GM12878 (cell line): Measurements from ENCODE around the gene RAB9B. TPM values are rescaled to one million over a fixed set of nuclear protein-coding genes. Genes with fewer than 3 reads are reported as not detected.

Source experiments
- ATAC-seq: fragments of 200-7000 bp; cut with Tn5 transposase; 3 replicates; pipeline ENCODE4 v1.9.1; 2020; ENCODE audit warnings: mild to moderate bottlenecking, moderate library complexity
- BruUV-seq: library from RNA; stranded (reverse); fragments of 400-500 nt; replicated peaks from 2 replicates; lab custom pipeline; 2021; lab: Mats Ljungman, UMichigan
- CTCF ChIA-PET: fragments of 300-600 bp; sonication (Branson Sonifier 250); formaldehyde crosslinking; extraction: SDS; loops from one replicate; lab custom pipeline; 2021; ENCODE audit warnings: inconsistent platforms; lab: Yijun Ruan, JAX
- POLR2A ChIA-PET: fragments of 350-600 bp; formaldehyde crosslinking; extraction: SDS; loops from one replicate; lab custom pipeline; 2021; ENCODE audit warnings: inconsistent platforms; lab: Charles Lee
- RAD21 ChIA-PET: fragments of 300-600 bp; sonication (Branson Sonifier 250); formaldehyde crosslinking; loops from one replicate; lab custom pipeline; 2023; ENCODE audit warnings: antibody characterized with exemption; ENCODE audit not compliant: unreplicated experiment; lab: Charles Lee
- SMC1A ChIA-PET: fragments of 300-600 bp; sonication (Branson Sonifier 250); formaldehyde crosslinking; loops from one replicate; lab custom pipeline; 2023; ENCODE audit not compliant: unreplicated experiment, uncharacterized antibody; lab: Charles Lee
- DNase-seq: peaks from one replicate; pipeline ENCODE4 v3.0.0-alpha.2; 2011; ENCODE audit warnings: low read depth, low spot score
- FAIRE-seq: peaks from 3 replicates; lab custom pipeline; 2011; peaks lifted over from hg19 to GRCh38; lab: Jason Lieb, UNC
- H2AFZ ChIP-seq: 2 replicates; pipeline ENCODE4 v1.6.0; 2011; ENCODE audit warnings: low read depth, low read length, control low read depth; ENCODE audit not compliant: control insufficient read depth
- H3K27ac ChIP-seq: 2 replicates; pipeline ENCODE4 v1.5.1; 2011; ENCODE audit warnings: control low read depth; ENCODE audit not compliant: control insufficient read depth, insufficient read depth
- H3K27me3 ChIP-seq, 2 experiments: replicated peaks in 1 of 2; 2 replicates each; pipeline versions ENCODE4 v1.6.0 to v1.6.1; 2011; ENCODE audit warnings: low read length in 1 of 2; ENCODE audit not compliant: control insufficient read depth in 2 of 2, insufficient read depth in 2 of 2
- H3K36me3 ChIP-seq, 2 experiments: 2 replicates each; pipeline ENCODE4 v1.5.1; 2011; ENCODE audit warnings: low read length in 1 of 2; ENCODE audit not compliant: control insufficient read depth in 2 of 2, insufficient read depth in 2 of 2
- H3K4me1 ChIP-seq: 2 replicates; pipeline ENCODE4 v1.6.1; 2011; ENCODE audit warnings: mild to moderate bottlenecking, low read length, moderate library complexity, mixed read lengths; ENCODE audit not compliant: control insufficient read depth, insufficient read depth
- H3K4me2 ChIP-seq: 2 replicates; pipeline ENCODE4 v1.6.0; 2011; ENCODE audit warnings: control low read depth; ENCODE audit not compliant: control insufficient read depth, insufficient read depth
- H3K4me3 ChIP-seq: fragments of 200-600 bp; sonication (generic); 2 replicates; pipeline ENCODE4 v1.5.1; 2016
- H3K79me2 ChIP-seq: 2 replicates; pipeline ENCODE4 v1.6.0; 2011; ENCODE audit warnings: low read length; ENCODE audit not compliant: control insufficient read depth, insufficient read depth
- H3K9ac ChIP-seq: 2 replicates; pipeline ENCODE4 v1.8.0; 2011; ENCODE audit warnings: low read length, control low read depth, mixed read lengths; ENCODE audit not compliant: control insufficient read depth, insufficient read depth
- H3K9me3 ChIP-seq: replicated peaks from 3 replicates; pipeline ENCODE4 v1.5.1; 2011; ENCODE audit warnings: mild to moderate bottlenecking, low read length; ENCODE audit not compliant: control insufficient read depth, insufficient read depth
- H4K20me1 ChIP-seq: 2 replicates; pipeline ENCODE4 v1.6.0; 2011; ENCODE audit not compliant: control insufficient read depth, insufficient read depth
- CREB1 ChIP-seq: IDR thresholded peaks from 2 replicates; pipeline ENCODE4 v1.6.1; 2012; ENCODE audit warnings: low read depth, mild to moderate bottlenecking, inconsistent platforms
- GATAD2B ChIP-seq: fragments of 450-650 bp; conservative IDR thresholded peaks from 2 replicates; pipeline ENCODE4 v1.6.1; 2017; ENCODE audit warnings: low read depth, mild to moderate bottlenecking, moderate library complexity
- IKZF1 ChIP-seq: fragments of 450-650 bp; conservative IDR thresholded peaks from 2 replicates; pipeline ENCODE4 v1.6.1; 2017; ENCODE audit warnings: antibody characterized with exemption, mild to moderate bottlenecking
- IRF4 ChIP-seq: IDR thresholded peaks from 2 replicates; pipeline ENCODE4 v1.6.1; 2011; ENCODE audit warnings: low read depth, low read length
- JUNB ChIP-seq: IDR thresholded peaks from 2 replicates; pipeline ENCODE4 v1.6.1; 2016; ENCODE audit warnings: antibody characterized with exemption, mild to moderate bottlenecking
- RAD51 ChIP-seq: fragments of 450-650 bp; IDR thresholded peaks from 2 replicates; pipeline ENCODE4 v1.6.1; 2016; ENCODE audit warnings: moderate library complexity, mild to moderate bottlenecking, inconsistent platforms
- SUZ12 ChIP-seq: fragments of 200-600 bp; sonication (generic); IDR thresholded peaks from one replicate; pipeline ENCODE4 v1.6.1; 2018; ENCODE audit warnings: antibody characterized with exemption, mild to moderate bottlenecking; ENCODE audit not compliant: unreplicated experiment
- YBX1 ChIP-seq: fragments of 450-650 bp; IDR thresholded peaks from 2 replicates; pipeline ENCODE4 v1.6.1; 2016; ENCODE audit warnings: antibody characterized with exemption
- ZNF207 ChIP-seq: fragments of 450-650 bp; IDR thresholded peaks from 2 replicates; pipeline ENCODE4 v1.6.1; 2014; ENCODE audit warnings: antibody characterized with exemption, mild to moderate bottlenecking, borderline replicate concordance
- WGBS: methylation state at CpG from one replicate; pipeline ENCODE4 v1.1.6; 2016; ENCODE audit warnings: low lambda C conversion rate; ENCODE audit not compliant: insufficient replicate concordance, insufficient coverage; ENCODE audit errors: missing lambda C conversion rate; 5-methylcytosine and 5-hydroxymethylcytosine counted together
- in situ Hi-C: fragments of 300-500 bp; cut with MboI; formaldehyde crosslinking; loops from 9 replicates; pipeline ENCODE4 v1.14.3; 2018; ENCODE audit warnings: mixed read lengths
- intact Hi-C: fragments of 100-400 bp; cut with micrococcal nuclease; formaldehyde crosslinking; loops from one replicate; pipeline ENCODE4 v1.14.2; 2022; ENCODE audit not compliant: unreplicated experiment
- polyA plus RNA-seq, 11 experiments: library from polyadenylated mRNA; depleted of rRNA in 4 of 11; unstranded in 6 of 11; stranded (reverse) in 5 of 11; fragments of >200 nt; fragmentation: Nextera tagmentation in 4 of 11; fragmentation: Illumina TruSeq in 1 of 11; extraction: Ambion mirVana in 4 of 11; extraction: Trizol in 1 of 11; gene quantifications; 1 replicate in 1 of 11; 2 replicates in 10 of 11; pipeline versions ENCODE4 v1.2.1 to v1.2.3, GENCODE V29; 2011 to 2016; ENCODE audit warnings: inconsistent platforms in 2 of 11, missing spikeins in 2 of 11, low read depth in 1 of 11
- total RNA-seq, 4 experiments: library from RNA; depleted of rRNA in 3 of 4; stranded (reverse); fragments of >200 nt in 3 of 4; fragmentation: Illumina TruSeq in 1 of 4; extraction: Trizol in 1 of 4; gene quantifications; 2 replicates each; pipeline versions ENCODE4 v1.2.1 to v1.2.3, GENCODE V29; 2013 to 2021

The RAB9B gene
- total and polyA plus RNA-seq, 10 of the 15 experiments (the other 5 are each of a cell fraction or from before 2014, with no cell fraction given): 0.05 to 0.30 (median 0.19) TPM

GRCh38 chrX:103879339-103879738, 47.3 kb upstream of the RAB9B start:
- in situ Hi-C loops (no loop called here), intact Hi-C loops (no loop called here)
- no peaks in the 10 kb centered on the region for H3K79me2 ChIP-seq
- ChIA-PET CTCF (no interaction called here), POLR2A (no interaction called here), SMC1A (no interaction called here), RAD21 (interaction anchor here (0.5 kb wide), 1 partner anchor 15 kb away, joined by 3 read pairs; no protein-coding TSS in a partner anchor)
- no peak overlapping the region for H2AFZ ChIP-seq
- BruUV-seq: no TSS peak
- DNase-seq: no peak
- H3K27ac ChIP-seq: no peak overlapping the region
- ATAC-seq: no peak
- H3K4me1 ChIP-seq: no peaks in the 10 kb centered on the region
- TF ChIP-seq SUZ12: no peak
- no peak for TF ChIP-seq IKZF1
- no peaks in the 10 kb centered on the region for H4K20me1 ChIP-seq
- no peaks in the 10 kb centered on the region for H3K27me3 ChIP-seq
- WGBS: 0% methylated on average over 2 of the region's 2 CpGs
- no peak overlapping the region for H3K4me3 ChIP-seq
- FAIRE-seq: no peak
- H3K9me3 ChIP-seq: no peaks in the 10 kb centered on the region
- no peak overlapping the region for H3K9ac ChIP-seq
- no peak overlapping the region for H3K4me2 ChIP-seq
- H3K36me3 ChIP-seq: no peaks in the 10 kb centered on the region

- WGBS: 30% methylated on average over 8 of the region's 8 CpGs
- H2AFZ ChIP-seq: no peak overlapping the region
- SMC1A ChIA-PET: no interaction called here
- H3K4me3 ChIP-seq: no peak overlapping the region
- RAD21 ChIA-PET: interaction anchor here (0.5 kb wide), 1 partner anchor 14 kb away, joined by 3 read pairs; no protein-coding TSS in a partner anchor
- no peaks in the 10 kb centered on the region for H3K4me1 ChIP-seq
- FAIRE-seq: no peak
- TF ChIP-seq ZNF207 (no peak), YBX1 (no peak), IRF4 (no peak), CREB1 (no peak), GATAD2B (no peak), JUNB (no peak), RAD51 (no peak)
- H3K9ac ChIP-seq: no peak overlapping the region
- H3K79me2 ChIP-seq: no peaks in the 10 kb centered on the region
- DNase-seq: no peak
- no peaks in the 10 kb centered on the region for H3K27me3 ChIP-seq
- H3K27ac ChIP-seq: no peak overlapping the region
- no TSS peak for BruUV-seq
- CTCF ChIA-PET: no interaction called here
- intact Hi-C loops: no loop called here
- in situ Hi-C loops: no loop called here
- H4K20me1 ChIP-seq: no peaks in the 10 kb centered on the region
- POLR2A ChIA-PET: no interaction called here
- no peaks in the 10 kb centered on the region for H3K9me3 ChIP-seq
- H3K36me3 ChIP-seq: no peaks in the 10 kb centered on the region
- H3K4me2 ChIP-seq: no peak overlapping the region
- no peak for ATAC-seq
These were observed 46.5 kb upstream of the RAB9B start for GRCh38 chrX:103878466-103879122.
